ENCODE measurements around the gene PTPN4. TPM values are rescaled to one million over a fixed set of nuclear protein-coding genes. Genes with fewer than 3 reads are reported as not detected.

PTPN4 gene
- total RNA-seq, 2 experiments from 2014 or later = 28.4 to 29.8 TPM

DNA sequence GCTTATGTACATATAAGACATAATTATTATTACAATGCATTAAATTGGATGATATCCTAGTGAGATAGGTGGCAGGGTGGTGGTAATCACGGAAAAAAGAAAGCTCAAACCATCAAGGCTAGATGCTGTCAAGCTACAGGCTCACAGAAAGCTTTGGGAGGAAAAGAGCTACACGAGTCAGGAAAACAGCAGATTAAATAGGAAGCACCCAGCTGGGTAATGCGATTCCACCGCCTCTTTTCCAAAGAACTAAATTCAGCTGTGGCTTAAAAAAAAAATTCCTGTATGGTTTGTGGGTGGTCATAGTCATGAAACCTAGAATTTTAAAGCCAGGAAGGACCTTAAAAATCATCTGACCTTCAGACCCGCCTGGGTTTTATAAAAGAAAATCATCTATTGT is 23.7 kb upstream of the PTPN4 start:
- intact Hi-C loops (cut with micrococcal nuclease) = no loop called here
- H3K27me3 Mint-ChIP-seq (ENCODE audit: low read depth) = no peaks in the 10 kb centered on the region
- no peak overlapping the region for H3K27ac Mint-ChIP-seq
- CTCF ChIA-PET = interaction anchor here (0.8 to 1.7 kb wide), 2 partner anchors 17 to 94 kb away, joined by 3 to 5 read pairs; no protein-coding TSS in a partner anchor
- no peak for DNase-seq
- H3K9me3 Mint-ChIP-seq = no peaks in the 10 kb centered on the region
- H3K36me3 Mint-ChIP-seq (ENCODE audit: low read depth) = no peaks in the 10 kb centered on the region
- no peak overlapping the region for H3K4me3 Mint-ChIP-seq
- H3K4me1 Mint-ChIP-seq (ENCODE audit: low read depth) = no peaks in the 10 kb centered on the region

DNA sequence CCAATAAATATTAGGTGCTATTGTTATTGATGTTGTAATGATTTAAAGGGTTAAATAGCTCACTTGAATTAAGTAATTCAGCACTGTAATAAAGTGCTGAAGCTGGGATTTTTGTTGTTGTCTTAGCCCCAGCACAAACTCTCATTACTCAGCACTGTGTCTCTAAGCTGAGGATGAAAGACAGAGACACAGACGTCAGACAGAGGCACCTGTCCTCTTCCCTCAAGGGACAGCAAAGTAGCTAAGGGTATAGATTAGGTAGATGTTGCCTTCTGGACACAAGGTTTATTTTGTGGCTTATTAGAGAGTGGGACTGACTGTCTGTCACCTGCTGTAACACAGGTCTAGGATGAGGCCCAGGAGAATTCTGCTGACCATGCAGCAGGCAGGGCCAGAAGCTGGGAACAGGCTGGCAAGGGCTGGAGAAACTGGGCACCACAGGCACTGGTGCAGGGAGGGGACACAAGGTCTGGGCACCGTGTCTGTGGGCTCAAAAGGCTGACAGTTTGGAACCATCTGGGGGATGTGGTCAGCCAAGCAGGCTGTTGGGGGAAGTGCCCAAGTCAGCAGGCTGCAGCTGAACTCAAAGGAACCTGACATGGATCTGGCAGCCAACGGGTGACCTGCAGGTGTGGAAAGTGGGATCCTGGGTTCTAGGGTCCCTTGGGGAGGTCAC is 20.0 kb upstream of the PTPN4 start:
- no peaks in the 10 kb centered on the region for H3K9me3 Mint-ChIP-seq
- no peaks in the 10 kb centered on the region for H3K27me3 Mint-ChIP-seq (ENCODE audit: low read depth)
- CTCF ChIA-PET = interaction anchor here (1.1 kb wide), 1 partner anchor 941 kb away, joined by 4 read pairs; no protein-coding TSS in a partner anchor
- H3K4me1 Mint-ChIP-seq (ENCODE audit: low read depth) = no peaks in the 10 kb centered on the region
- no peak overlapping the region for H3K4me3 Mint-ChIP-seq
- H3K36me3 Mint-ChIP-seq (ENCODE audit: low read depth) = no peaks in the 10 kb centered on the region
- H3K27ac Mint-ChIP-seq = no peak overlapping the region
- intact Hi-C loops (cut with micrococcal nuclease) = no loop called here
- no peak for DNase-seq

DNA sequence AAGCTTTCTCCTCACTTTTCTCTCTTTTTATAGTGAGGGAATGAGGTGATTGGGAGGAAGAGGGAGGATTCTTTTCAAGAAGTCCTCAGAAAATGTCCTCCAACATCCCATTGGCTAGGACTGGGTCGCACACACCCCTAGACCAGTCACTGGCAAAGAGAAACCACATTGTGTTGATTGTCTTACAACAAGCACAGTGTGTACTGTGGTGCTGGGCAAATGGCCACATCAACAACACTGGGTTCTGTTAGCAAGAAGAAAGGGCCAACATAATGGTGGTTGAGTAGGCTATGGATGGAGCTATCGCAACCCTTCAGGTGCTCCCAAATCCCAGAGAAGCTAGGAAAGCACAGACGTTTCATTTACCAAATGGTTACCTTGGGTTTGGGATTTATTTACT is 18.7 kb upstream of the PTPN4 start:
- CTCF ChIA-PET = no interaction called here
- H3K9me3 Mint-ChIP-seq = no peaks in the 10 kb centered on the region
- H3K4me3 Mint-ChIP-seq = no peak overlapping the region
- H3K36me3 Mint-ChIP-seq (ENCODE audit: low read depth) = no peaks in the 10 kb centered on the region
- no peak for DNase-seq
- intact Hi-C loops (cut with micrococcal nuclease) = no loop called here
- H3K4me1 Mint-ChIP-seq (ENCODE audit: low read depth) = no peaks in the 10 kb centered on the region
- no peaks in the 10 kb centered on the region for H3K27me3 Mint-ChIP-seq (ENCODE audit: low read depth)
- no peak overlapping the region for H3K27ac Mint-ChIP-seq

DNA sequence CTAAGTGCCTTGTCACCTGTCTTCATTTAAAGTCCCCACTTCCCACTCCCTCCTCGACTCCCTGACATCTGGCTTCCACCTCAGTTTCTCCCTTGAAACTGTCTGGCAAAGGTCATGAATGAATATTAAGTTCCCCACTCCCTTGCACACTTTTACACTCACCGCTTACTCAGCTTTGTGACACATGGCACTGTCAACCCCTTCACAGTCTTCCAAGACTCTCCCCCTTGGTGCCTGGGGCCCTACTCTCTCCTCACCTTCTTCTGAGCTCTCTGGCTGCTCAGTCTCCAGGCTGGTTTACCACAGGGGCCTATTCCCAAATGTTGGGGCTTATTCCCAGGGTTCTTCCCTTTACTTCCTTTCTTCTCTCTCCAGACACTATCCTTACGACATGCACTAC is 17.9 kb upstream of the PTPN4 start:
- DNase-seq = no peak
- Mint-ChIP-seq H3K27ac (no peak overlapping the region), H3K27me3 (ENCODE audit: low read depth) (no peaks in the 10 kb centered on the region), H3K4me3 (no peak overlapping the region), H3K9me3 (no peaks in the 10 kb centered on the region), H3K4me1 (ENCODE audit: low read depth) (no peaks in the 10 kb centered on the region), H3K36me3 (ENCODE audit: low read depth) (no peaks in the 10 kb centered on the region)
- CTCF ChIA-PET = interaction anchor here (0.6 to 1.4 kb wide), 4 partner anchors 12 to 433 kb away, joined by 4 to 7 read pairs (median 6); no protein-coding TSS in a partner anchor
- intact Hi-C loops (cut with micrococcal nuclease) = no loop called here

DNA sequence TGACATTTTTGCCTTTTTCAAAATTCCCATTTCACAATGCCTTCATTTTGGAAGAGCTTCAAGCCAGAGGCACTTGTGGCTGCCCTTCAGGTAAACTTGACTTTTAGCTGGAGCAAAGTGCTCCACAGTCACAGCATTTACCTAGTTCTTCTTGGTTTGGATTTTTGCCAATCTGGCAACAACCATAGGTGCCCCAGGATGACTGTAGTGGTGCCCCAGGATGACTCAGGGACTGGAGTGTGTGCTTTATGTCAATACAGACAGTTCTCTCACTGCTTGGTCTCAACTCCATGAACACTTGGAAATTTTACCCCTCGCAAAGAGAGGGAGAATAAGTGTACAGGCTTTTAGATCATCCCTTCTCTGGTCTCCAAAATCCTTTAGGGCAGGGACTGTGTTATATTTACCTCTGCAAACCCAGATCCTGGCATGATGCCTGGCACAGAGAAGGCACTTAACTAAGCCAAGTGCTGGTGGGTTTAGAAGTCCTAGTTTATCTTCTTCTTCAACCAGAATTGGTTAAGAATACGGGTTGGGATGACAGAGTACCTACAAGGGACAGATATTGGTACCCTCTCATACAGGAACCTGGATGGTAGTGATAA is 15.3 kb upstream of the PTPN4 start:
- intact Hi-C loops (cut with micrococcal nuclease) = no loop called here
- no peaks in the 10 kb centered on the region for H3K27me3 Mint-ChIP-seq (ENCODE audit: low read depth)
- CTCF ChIA-PET = no interaction called here
- no peaks in the 10 kb centered on the region for H3K9me3 Mint-ChIP-seq
- no peak overlapping the region for H3K4me3 Mint-ChIP-seq
- H3K27ac Mint-ChIP-seq = no peak overlapping the region
- no peak for DNase-seq
- no peaks in the 10 kb centered on the region for H3K36me3 Mint-ChIP-seq (ENCODE audit: low read depth)
- no peaks in the 10 kb centered on the region for H3K4me1 Mint-ChIP-seq (ENCODE audit: low read depth)

DNA sequence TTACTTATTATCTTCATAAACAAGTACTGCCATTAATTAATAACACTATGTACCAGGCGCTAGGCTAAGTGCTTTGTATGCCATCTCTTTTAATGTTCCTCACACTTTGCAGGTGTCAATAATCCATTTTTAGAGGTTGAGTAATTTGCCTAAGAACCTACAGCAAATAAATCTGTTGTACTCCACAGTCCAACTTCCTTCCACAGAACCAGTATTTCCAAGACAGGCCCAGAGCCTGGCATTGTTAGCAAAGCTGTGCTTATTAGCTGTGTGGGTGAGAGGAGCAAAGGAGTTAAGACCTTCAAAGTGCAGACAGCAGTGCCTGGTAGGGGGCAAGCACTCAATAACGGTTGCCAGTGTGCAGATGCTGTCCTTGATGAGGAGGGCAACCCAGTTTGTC is 14.2 kb upstream of the PTPN4 start:
- no peaks in the 10 kb centered on the region for H3K4me1 Mint-ChIP-seq (ENCODE audit: low read depth)
- no peaks in the 10 kb centered on the region for H3K27me3 Mint-ChIP-seq (ENCODE audit: low read depth)

DNA sequence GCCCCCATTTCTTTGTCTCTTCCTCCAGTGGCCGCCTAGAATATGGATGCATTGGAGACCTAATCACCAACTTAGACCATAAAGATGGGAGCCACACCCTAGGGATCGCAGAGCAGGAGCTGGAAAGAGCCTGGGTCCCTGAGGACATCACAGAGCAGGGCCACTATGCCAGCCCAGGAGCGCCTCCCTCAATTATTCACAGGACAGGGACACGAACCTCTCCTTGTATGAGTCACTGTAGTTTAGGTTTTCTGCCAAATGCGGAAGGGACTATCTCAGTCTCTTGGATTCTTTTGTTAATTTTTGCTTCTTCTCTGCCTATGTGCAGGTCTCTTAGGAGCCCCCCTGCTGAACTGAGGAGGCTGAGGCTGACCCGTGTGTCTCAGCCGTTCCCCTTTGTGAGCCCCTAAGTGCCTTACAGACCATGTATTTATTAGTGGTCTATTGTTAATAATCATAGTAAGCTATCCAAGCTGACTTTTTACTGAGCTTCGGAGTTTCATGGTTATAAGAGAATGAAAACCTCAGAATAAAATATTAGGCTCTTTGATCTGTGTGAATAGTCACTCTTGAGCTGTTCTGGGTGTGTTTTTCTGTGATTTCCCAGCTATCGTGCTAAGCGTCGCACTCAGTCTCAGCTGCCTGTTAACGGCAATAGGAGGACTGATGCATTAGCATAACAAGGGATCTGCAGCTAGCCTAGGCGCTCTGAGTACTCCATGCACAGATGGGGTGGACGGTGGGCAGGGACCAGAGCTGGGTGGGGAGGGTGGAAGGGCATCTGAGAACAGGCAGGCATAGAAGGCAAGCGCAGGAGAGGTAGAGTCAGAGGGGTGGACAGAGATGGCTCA is 12.7 kb upstream of the PTPN4 start:
- H3K4me3 Mint-ChIP-seq = no peak overlapping the region
- H3K4me1 Mint-ChIP-seq (ENCODE audit: low read depth) = no peaks in the 10 kb centered on the region
- intact Hi-C loops (cut with micrococcal nuclease) = no loop called here
- no peak for DNase-seq
- H3K9me3 Mint-ChIP-seq = no peaks in the 10 kb centered on the region
- no peaks in the 10 kb centered on the region for H3K27me3 Mint-ChIP-seq (ENCODE audit: low read depth)
- no peak overlapping the region for H3K27ac Mint-ChIP-seq
- CTCF ChIA-PET = interaction anchor here (1.0 to 2.2 kb wide), 3 partner anchors 44 to 428 kb away, joined by 3 to 7 read pairs (median 3); no protein-coding TSS in a partner anchor
- no peaks in the 10 kb centered on the region for H3K36me3 Mint-ChIP-seq (ENCODE audit: low read depth)

More for the DNA sequence above, 14.2 kb upstream of the PTPN4 start:
- CTCF ChIA-PET = no interaction called here
- H3K36me3 Mint-ChIP-seq (ENCODE audit: low read depth) = no peaks in the 10 kb centered on the region
- H3K27ac Mint-ChIP-seq = no peak overlapping the region
- no peak overlapping the region for H3K4me3 Mint-ChIP-seq
- DNase-seq = no peak
- no peaks in the 10 kb centered on the region for H3K9me3 Mint-ChIP-seq
- intact Hi-C loops (cut with micrococcal nuclease) = no loop called here

DNA sequence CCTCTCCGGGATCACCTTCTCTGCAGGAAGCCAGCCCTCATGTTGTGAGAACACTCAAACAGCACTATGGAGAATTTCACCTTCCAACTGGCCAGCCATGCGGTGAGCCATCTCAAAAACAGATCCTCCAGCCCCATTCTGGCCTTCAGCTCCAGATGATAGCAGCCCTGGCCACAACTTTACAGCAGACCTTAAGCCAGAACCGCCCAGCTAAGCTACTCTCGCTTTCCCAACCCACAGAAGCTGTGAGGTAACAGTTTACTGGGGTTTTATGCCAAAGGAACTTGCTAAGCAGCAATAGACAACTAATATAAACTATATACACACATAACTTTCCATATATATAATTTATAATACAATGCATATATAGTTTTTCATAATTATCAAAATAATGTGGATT is 11.6 kb upstream of the PTPN4 start:
- H3K27ac Mint-ChIP-seq = no peak overlapping the region
- intact Hi-C loops (cut with micrococcal nuclease) = no loop called here
- H3K4me1 Mint-ChIP-seq (ENCODE audit: low read depth) = no peaks in the 10 kb centered on the region
- DNase-seq = no peak
- no peak overlapping the region for H3K4me3 Mint-ChIP-seq
- CTCF ChIA-PET = interaction anchor here (1.0 to 2.2 kb wide), 3 partner anchors 45 to 427 kb away, joined by 3 to 7 read pairs (median 3); no protein-coding TSS in a partner anchor
- no peaks in the 10 kb centered on the region for H3K27me3 Mint-ChIP-seq (ENCODE audit: low read depth)
- no peaks in the 10 kb centered on the region for H3K36me3 Mint-ChIP-seq (ENCODE audit: low read depth)
- H3K9me3 Mint-ChIP-seq = no peaks in the 10 kb centered on the region

DNA sequence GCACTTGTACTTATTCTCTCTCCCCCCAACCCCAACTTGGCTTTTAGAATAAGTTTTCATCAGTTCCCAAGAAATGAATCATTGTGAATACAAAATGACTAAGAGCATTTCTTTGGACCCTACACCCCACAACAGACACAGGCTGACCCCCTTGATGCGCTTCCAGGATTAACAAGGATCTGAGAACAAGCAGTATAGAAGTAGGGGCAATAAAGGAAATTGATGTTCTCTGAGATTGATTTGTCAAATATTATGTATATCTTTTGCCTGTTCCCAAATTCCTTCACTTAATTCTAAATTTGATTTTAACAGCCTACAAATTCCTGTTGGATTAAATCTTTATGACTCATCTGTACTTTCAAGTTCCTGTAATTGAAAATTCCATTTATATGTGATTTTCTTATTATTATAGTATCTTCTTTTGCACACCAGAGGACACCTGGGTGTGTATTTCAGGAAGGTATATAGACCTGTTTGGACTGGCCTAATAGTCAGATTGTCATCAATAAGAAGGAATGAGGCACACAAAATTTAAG is 10.2 kb upstream of the PTPN4 start:
- H3K27ac Mint-ChIP-seq = no peak overlapping the region
- no peak for DNase-seq
- peaks cover 5% of the 10 kb centered on the region for H3K4me1 Mint-ChIP-seq (ENCODE audit: low read depth)
- intact Hi-C loops (cut with micrococcal nuclease) = loop anchor here (5.0 to 10.0 kb wide), 2 partner anchors 933 to 1895 kb away; partner anchors contain the start of gene CLASP1
- H3K4me3 Mint-ChIP-seq = no peak overlapping the region
- CTCF ChIA-PET = interaction anchor here (0.9 to 2.2 kb wide), 3 partner anchors 45 to 426 kb away, joined by 3 to 7 read pairs (median 3); no protein-coding TSS in a partner anchor
- H3K27me3 Mint-ChIP-seq (ENCODE audit: low read depth) = no peaks in the 10 kb centered on the region
- H3K9me3 Mint-ChIP-seq = no peaks in the 10 kb centered on the region
- no peaks in the 10 kb centered on the region for H3K36me3 Mint-ChIP-seq (ENCODE audit: low read depth)

DNA sequence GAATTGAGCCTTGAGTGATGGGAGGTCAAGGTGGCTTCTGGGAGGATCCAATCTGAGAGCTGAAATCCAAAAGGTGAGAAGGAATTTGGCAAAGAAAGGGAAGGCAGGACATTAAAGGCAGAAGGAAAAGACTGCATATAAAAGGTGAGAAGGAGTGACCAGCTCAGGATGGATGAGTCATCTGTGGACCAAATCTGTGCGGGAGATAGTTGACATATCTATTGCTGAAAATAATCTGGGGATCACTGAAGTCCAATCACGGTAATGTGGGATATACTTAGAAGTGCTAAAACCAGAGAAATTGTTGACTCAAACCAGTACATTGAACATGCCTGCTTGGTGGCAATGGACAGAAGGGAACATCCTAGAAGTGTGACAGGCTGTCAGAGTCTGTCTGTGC is 8.0 kb upstream of the PTPN4 start:
- CTCF ChIA-PET = interaction anchor here (1.0 kb wide), 1 partner anchor 72 kb away, joined by 7 read pairs; no protein-coding TSS in a partner anchor
- Mint-ChIP-seq H3K27ac (no peak overlapping the region), H3K9me3 (no peaks in the 10 kb centered on the region), H3K4me1 (ENCODE audit: low read depth) (peaks cover 7% of the 10 kb centered on the region), H3K4me3 (no peak overlapping the region), H3K27me3 (ENCODE audit: low read depth) (no peaks in the 10 kb centered on the region), H3K36me3 (ENCODE audit: low read depth) (no peaks in the 10 kb centered on the region)
- intact Hi-C loops (cut with micrococcal nuclease) = loop anchor here (5.0 to 10.0 kb wide), 2 partner anchors 931 to 1893 kb away; partner anchors contain the start of gene CLASP1
- DNase-seq = no peak

DNA sequence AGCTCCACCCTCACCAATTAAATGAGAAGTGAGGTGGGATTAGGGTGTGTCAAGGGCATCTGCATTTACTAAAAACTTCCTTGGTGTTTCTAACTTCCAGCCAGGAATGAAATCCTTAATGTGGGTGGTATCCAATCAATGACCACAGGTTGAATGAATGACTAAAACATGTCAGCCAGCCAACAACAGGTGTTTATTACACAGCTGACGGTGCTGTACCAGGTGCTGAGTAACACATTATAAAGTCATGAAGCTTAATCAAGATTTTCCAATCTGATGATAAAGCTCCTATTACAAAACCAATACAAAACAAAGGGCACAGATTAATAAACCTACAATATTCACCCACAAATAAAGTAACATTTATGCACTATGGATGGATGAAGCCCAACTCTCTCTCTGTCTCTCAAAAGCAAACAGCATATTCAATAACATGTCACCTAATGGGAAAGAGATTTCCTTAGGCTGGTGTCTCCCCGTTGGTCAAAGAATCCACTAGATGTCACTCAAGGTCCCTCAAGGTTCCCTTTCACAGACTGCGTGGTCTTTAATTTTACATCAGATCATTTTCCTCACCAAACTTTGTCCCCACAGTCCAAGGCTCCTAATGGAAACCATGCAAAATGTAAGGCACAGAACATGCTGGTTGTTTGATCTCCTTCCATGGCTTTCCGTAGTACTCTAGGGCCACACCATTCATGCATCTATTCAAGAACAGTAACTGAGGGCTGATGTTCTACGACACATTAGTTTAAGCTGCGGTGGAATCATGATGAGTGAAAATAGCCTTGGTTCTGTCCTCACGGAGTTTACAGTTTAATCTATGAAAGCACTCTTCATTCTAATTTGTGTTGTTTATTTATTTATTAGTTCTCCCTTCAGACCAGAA is 6.4 kb upstream of the PTPN4 start:
- DNase-seq = peak; percentile 43
- no peak overlapping the region for H3K27ac Mint-ChIP-seq
- intact Hi-C loops (cut with micrococcal nuclease) = loop anchor here (1.0 to 10.0 kb wide), 7 partner anchors 70 to 1892 kb away; partner anchors contain the start of gene CLASP1
- CTCF ChIA-PET = interaction anchor here (0.6 to 7.4 kb wide), 24 partner anchors 11 to 423 kb away, joined by 3 to 59 read pairs (median 4); no protein-coding TSS in a partner anchor
- H3K9me3 Mint-ChIP-seq = no peaks in the 10 kb centered on the region
- no peak overlapping the region for H3K4me3 Mint-ChIP-seq
- H3K27me3 Mint-ChIP-seq (ENCODE audit: low read depth) = no peaks in the 10 kb centered on the region
- no peaks in the 10 kb centered on the region for H3K36me3 Mint-ChIP-seq (ENCODE audit: low read depth)
- peaks cover 14% of the 10 kb centered on the region for H3K4me1 Mint-ChIP-seq (ENCODE audit: low read depth)

Measured in activated naive CD4-positive, alpha-beta T cell treated with anti-CD3 and anti-CD28 coated beads for 36 hours (primary cell).